Fibroblast of the aortic adventitia (primary cell): ENCODE measurements around the gene PHF11. TPM values are rescaled to one million over a fixed set of nuclear protein-coding genes. Genes with fewer than 3 reads are reported as not detected.
"Not testable (repeated sequence)": the region's sequence is repeated elsewhere in the genome, so short reads cannot be mapped to it uniquely, and the experiment has no call there.

ENCODE experiments used
- DNase-seq: peaks from one replicate; pipeline ENCODE4 v3.0.0-alpha.2; 2010; ENCODE audit warnings: low read depth
- H3K4me3 ChIP-seq: 2 replicates; pipeline ENCODE4 v1.5.1; 2011; ENCODE audit warnings: low read depth, mild to moderate bottlenecking, control low read depth, low read length, moderate library complexity
- total RNA-seq: library from RNA; depleted of rRNA; stranded (reverse); fragments of >200 nt; gene quantifications from 2 replicates; pipeline ENCODE4 v1.2.3, GENCODE V29; 2012; ENCODE audit warnings: low replicate concordance
- TF ChIP-seq, protein P1 (sequence below): IDR thresholded peaks from 2 replicates; pipeline ENCODE4 v1.5.1; 2011; ENCODE audit warnings: mild to moderate bottlenecking, low read length, control low read depth, inconsistent platforms; ENCODE audit not compliant: insufficient read depth

PHF11 gene
- total RNA-seq, 1 donor = 33.7 TPM

- no peak for DNase-seq
- TF ChIP-seq, protein P1, sequence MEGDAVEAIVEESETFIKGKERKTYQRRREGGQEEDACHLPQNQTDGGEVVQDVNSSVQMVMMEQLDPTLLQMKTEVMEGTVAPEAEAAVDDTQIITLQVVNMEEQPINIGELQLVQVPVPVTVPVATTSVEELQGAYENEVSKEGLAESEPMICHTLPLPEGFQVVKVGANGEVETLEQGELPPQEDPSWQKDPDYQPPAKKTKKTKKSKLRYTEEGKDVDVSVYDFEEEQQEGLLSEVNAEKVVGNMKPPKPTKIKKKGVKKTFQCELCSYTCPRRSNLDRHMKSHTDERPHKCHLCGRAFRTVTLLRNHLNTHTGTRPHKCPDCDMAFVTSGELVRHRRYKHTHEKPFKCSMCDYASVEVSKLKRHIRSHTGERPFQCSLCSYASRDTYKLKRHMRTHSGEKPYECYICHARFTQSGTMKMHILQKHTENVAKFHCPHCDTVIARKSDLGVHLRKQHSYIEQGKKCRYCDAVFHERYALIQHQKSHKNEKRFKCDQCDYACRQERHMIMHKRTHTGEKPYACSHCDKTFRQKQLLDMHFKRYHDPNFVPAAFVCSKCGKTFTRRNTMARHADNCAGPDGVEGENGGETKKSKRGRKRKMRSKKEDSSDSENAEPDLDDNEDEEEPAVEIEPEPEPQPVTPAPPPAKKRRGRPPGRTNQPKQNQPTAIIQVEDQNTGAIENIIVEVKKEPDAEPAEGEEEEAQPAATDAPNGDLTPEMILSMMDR = no peak
- H3K4me3 ChIP-seq = no peak overlapping the region
Observed at GRCh38 chr13:49466292-49466838, 29.4 kb upstream of the PHF11 start.

- TF ChIP-seq, protein P1 = no peak
- DNase-seq = peak; percentile 65
Observed at GRCh38 chr13:49472186-49472585, 23.6 kb upstream of the PHF11 start.

DNA sequence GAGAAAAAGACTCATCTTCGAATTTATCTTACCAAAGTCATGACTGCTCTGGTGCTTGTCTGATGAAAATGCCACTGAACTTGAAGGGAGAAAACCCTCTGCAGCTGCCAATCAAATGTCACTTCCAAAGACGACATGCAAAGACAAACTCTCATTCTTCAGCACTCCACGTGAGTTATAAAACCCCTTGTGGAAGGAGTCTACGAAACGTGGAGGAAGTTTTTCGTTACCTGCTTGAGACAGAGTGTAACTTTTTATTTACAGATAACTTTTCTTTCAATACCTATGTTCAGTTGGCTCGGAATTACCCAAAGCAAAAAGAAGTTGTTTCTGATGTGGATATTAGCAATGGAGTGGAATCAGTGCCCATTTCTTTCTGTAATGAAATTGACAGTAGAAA is 19.2 kb upstream of the PHF11 start:
- TF ChIP-seq, protein P1 = no peak
- H3K4me3 ChIP-seq = no peak overlapping the region
- DNase-seq = no peak

More at GRCh38 chr13:49472186-49472585, 23.6 kb upstream of the PHF11 start:
- no peak overlapping the region for H3K4me3 ChIP-seq

- H3K4me3 ChIP-seq = no peak overlapping the region
- TF ChIP-seq, protein P1 = no peak
- no peak for DNase-seq
Observed at GRCh38 chr13:49481788-49482187, 14.0 kb upstream of the PHF11 start.

DNA sequence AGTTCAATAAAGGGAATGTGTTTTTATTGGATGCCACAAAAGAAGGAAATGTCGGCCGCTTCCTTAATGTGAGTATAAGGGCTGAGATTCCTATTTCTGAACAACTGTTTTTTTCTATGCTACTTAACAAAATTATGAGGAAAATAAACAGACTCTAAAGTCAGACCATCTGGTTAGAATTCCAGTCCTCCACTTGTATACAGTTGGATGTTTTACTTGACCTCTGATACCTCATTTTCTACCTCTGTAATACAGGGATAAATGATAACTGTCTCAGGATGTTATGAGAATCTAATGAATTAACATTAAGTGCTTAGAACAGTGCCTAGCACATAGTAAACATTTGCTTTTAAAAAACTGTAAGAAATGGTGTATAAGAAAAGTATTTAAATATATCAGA is 7.2 kb upstream of the PHF11 start:
- no peak for DNase-seq
- H3K4me3 ChIP-seq = no peak overlapping the region
- TF ChIP-seq, protein P1 = no peak

DNA sequence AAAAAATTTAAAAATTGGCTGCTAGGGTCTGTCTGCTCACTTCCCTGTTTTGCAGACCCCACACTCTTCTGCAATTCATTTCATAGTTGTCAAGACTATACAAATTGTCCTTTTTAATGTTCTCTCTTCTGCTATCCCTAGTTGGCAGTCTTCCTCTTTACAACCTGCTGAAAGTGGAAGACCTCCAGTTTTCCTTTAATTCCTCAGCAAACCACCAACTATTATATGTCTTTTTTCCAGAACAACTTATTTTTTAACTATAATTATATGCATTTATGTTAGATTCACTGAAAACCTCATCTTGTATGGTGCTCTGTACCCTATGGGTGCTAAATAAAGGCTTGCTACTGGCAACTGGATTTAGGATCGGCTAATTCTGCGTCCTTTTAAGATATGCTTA is 1.1 kb upstream of the PHF11 start:
- TF ChIP-seq, protein P1 = no peak

DNA sequence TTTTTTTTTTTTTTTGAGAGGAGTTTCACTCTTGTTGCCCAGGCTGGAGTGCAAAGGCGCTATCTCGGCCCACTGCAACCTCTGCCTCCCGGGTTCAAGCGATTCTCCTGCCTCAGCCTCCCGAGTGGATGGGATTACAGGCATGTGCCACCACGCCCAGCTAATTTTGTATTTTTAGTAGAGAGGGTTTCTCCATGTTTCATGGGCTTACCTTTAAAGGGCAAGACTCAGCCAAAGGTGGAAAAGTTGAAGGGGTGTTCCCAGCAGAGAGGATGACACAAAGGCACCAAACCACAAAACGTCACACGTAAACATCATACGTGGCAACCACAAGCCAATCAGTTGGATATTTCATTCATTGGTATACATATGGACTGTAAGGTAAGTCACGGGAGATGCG is 1.1 kb downstream of the PHF11 start:
- not testable (repeated sequence) for DNase-seq, H3K4me3 ChIP-seq

More for the DNA sequence above, 1.1 kb upstream of the PHF11 start:
- peak overlapping the region; percentile 50 for H3K4me3 ChIP-seq
- DNase-seq = no peak
